HG02943 (cell line): ENCODE results near the gene SLC16A3.

Source experiments
- ATAC-seq: cut with Tn5 transposase; IDR thresholded peaks from one replicate; pipeline ENCODE4 v1.9.1; 2021; ENCODE audit warnings: mild to moderate bottlenecking, low read depth, moderate library complexity; ENCODE audit not compliant: unreplicated experiment

Gene SLC16A3

DNA sequence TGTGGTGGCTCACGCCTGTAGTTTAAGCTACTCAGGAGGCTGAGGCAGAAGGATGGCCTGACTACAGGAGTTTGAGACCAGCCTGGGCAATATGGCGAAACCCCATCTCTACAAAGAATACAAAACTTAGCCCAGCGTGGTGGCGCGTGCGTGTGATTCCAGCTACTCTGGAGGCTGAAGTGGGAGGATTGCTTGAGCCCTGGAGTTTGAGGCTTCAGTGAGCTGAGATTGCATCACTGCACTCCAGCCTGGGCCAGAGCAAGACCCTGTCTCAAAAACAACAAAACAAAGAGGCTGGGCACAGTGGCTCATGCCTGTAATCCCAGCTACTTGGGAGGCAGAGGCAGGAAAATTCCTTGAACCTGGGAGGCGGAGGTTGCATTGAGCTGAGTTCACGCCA is 51.7 kb downstream of the SLC16A3 start:
- no peak for ATAC-seq

DNA sequence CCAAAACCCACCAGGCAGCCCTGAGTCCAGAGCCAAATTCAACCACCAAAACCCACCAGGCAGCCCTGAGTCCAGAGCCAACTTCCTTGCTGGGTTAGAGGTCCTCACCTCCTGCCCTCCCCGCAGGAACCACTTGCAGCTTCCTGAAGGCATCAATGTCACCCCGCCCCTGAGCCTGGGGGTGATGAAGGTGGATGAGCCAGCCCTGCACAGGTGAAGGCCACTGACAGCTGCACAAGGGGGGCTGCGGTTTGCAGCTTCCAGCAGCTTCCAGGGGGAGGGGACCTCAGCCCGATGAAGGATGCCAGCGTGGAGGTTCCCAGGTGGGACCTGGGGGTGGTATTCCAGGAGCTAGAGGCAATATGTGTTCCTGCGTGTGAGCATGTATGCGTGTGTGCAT is 52.2 kb downstream of the SLC16A3 start:
- ATAC-seq, result no peak

DNA sequence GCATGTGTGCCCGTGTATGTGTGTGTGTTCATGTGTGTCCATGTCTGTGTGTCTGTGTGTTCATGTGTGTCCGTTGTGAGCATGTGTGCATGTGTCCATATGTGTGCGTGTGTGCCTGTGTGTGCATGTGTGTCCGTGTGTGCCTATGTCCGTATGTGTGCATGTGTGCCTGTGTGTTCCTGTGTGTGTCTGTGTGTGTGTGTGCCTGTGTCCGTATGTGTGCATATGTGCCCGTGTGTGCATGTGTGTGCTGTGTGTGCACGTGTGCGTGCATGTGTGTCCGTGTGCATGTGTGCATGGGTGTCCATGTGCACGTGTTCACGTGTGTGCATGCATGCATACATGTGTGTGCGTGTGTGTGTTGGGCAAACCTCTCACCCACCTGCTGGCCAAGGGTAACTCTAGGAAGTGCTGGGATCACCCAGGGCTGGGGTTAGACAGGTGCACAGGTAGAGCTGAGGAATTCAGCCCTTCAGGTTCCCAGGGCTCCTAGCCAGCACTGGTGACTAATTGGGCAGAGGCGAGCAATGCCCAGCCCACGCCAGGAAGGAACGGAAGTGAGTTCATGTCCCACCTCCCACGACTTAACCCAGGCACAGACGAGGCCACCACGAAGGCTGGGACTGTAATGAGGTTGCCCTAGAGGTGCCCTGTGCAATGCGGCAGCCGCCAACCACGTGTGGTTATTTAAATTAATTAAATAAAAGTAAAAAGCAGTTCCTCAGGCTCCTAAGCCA is 52.8 kb downstream of the SLC16A3 start:
- no peak for ATAC-seq

DNA sequence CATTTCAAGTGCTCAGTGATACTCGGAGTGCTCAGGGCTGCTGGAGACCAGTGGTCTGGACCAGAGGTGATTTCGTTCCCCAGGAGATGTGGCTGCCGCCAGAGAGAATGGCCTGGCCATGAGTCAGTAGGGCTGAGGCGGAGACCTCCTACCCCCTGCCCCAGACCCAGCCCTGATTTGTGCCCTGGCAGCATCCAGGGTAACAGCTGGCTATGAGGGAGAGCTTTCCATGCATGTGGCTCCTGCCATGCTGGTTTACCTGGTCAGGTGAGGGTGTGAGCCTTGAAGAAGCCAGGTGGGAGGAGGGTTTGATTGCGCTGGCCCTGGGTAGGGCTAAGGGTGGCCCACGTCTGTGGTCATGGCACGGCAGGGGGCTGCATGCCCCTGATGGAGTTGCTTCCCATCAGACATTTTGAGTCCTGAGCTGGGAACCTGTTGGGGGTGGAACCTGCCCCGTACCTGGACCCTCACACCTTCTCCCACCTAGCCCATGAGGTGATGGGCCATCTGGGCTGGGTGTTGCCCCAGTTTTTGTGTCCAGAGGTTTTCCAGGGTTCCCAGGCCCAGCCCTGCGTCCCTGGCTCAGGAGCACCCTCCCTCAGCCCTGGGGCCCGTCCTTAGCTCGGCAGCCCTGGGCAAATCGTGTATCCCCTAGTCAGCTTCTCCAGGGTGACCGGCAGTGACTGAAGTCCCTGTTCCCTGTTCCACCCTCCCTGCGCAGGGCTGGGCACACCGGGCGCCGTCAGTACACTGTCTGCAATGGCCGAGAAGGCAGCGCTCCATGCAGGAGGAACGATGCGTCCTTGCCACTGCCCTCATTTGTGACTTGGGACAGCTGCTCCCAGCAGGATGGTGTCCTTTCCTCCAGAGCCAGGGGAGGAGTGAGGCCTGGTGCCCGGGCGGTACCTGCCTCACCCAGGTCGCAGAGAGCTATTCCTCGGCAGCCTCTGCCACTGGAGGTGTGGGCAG is 53.7 kb downstream of the SLC16A3 start:
- ATAC-seq, result no peak

DNA sequence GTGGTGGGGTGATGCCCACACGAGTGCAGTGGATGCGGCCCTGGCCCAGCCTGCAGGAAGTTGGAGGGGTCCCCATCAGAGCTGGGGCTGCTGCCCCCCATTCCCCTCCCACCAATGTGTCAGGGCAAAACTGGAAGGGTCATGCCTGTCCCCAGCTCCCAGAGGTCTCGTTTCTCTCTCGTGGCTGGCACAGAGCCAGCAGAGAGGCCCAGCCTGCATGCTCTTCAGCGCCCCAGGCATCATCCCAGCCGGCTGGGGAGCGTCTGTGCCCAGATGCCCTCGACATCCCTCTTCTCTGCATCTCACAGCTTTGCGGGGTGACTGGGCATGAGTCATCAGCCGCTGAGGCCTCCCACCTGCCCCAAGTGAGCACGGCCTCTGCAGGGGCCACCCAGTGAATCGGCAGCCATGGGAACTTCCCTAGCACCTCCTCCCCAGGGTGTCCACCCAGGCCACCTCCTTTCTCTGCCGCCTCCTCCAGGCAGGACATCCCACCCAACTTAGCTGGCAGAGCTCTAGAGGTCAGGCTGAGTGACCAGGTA is 54.4 kb downstream of the SLC16A3 start:
- no peak for ATAC-seq

DNA sequence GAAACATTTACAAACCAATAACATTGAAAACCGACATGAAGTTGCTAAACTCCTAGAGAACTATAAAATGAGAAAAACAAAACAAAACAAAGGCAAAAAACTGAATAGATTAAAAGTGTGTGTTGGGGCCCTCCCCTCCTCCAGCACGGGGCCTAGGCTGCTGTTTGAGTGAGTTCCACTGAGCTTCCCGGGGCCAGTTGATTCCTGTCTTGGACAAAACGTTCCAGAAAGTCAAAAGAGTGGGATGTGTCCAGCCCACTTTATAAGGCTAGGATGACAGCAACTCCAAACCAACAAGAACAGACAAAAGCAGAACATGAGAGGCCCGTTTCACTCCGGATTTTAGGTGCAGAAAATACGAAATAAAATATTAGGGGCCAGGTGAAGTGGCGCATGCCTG is 56.3 kb downstream of the SLC16A3 start:
- no peak for ATAC-seq

DNA sequence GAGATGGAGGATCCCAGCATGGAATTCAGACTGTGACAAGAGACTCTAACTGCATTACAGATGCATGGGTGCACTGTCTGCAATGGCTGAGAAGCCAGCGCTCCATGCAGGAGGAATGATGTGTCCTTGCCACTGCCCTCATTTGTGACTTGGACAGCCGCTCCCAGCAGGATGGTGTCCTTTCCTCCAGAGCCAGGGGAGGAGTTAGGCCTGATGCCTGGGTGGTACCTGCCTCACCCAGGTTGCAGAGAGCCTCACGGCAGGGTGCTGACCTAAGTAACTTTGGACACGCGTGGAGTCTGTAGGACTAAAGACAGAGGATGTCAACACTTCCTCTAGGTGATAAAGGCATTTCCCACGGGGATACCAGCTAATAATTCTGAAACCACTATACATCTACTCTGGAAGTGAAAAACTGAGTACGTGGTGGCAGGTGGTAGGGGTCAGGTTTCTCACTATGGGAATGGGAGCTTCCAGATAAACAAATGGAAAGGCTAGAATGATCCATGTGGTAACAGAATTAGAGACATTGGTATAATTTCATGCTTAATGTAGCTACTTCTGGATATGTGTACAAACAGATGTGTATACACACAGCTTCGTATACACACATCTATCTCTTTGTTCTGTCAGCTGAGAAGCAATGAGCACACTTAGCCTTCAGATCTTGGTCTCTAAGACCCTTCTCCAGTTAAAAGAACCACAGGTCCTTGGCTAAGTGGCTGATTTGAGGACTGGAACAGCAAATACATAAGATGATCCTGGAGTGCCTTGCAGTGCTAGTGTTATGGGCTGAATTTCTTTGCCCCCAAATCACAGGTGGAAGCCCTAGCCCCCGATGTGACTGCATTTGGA is 58.4 kb downstream of the SLC16A3 start:
- no peak for ATAC-seq

DNA sequence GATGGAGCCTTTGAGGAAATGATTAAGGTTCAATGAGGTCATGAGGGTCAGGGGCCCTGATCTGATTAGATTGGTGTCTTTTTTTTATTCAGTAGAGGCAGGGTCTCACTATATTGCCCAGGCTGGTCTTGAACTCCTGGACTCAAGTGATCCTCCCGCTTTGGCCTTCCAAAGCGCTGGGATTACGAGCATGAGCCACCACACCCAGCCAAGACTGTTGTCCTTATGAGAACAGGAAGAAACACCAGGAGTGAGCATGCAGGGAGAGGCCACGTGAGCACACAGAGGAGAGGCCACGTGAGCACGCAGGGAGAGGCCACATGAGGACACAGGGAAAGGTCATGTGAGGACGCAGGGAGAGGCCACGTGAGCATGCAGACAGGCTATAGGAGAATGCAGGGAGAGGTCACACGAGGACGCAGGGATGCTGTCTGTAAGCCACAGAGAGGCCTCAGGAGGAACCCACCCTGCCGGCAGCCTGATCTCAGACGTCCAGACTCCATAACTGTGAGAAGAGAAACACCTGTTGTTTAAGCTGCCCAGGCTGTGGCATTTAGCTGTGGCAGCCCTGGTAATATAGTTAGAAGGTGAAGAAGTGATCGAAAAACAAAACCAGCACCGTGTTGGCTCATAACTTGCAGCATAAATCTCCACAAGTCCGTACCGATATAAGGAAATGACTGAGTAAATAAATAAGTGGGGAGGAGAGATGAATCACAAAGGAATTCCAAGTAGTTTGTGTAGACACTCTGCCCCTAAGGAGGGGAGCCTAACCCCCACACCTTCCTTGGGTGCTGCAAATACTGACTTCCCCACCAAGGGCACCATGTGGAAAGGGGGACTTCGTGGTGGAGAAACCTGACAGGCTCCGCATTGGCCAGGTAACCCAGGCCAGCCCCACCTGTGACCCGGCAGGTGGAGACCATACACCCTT is 59.3 kb downstream of the SLC16A3 start:
- ATAC-seq, result no peak
